ENCODE results near the gene ALK.

Gene ALK

GRCh38 chr2:29495068-29495467 is 426.3 kb downstream of the ALK start:
- H3K9ac ChIP-seq, result no peak overlapping the region

GRCh38 chr2:29492701-29493100 is 428.7 kb downstream of the ALK start:
- Histone ChIP-seq H3K9ac (no peak overlapping the region), H4K20me1 (ENCODE audit: insufficient read depth) (no peaks in the 10 kb centered on the region), H3K4me3 (IDR thresholded peaks at IDR 0.05; ENCODE audit: insufficient read depth, low read depth, low read length) (no peak overlapping the region), H2AFZ (ENCODE audit: low read depth) (no peak overlapping the region), H3K4me1 (ENCODE audit: low read depth, poor library complexity, severe bottlenecking) (no peaks in the 10 kb centered on the region), H3K36me3 (ENCODE audit: insufficient read depth) (no peaks in the 10 kb centered on the region), H3K79me2 (ENCODE audit: insufficient read depth, low read depth) (no peaks in the 10 kb centered on the region), H3K27me3 (ENCODE audit: insufficient read depth, low read depth) (no peaks in the 10 kb centered on the region), H3K27ac (no peak overlapping the region), H3K4me2 (no peak overlapping the region)
- TF ChIP-seq CTCF (conservative IDR thresholded peaks at IDR 0.05; ENCODE audit: low read depth, low read length), result no peak

More at GRCh38 chr2:29495068-29495467, 426.3 kb downstream of the ALK start:
- Histone ChIP-seq H3K4me1 (ENCODE audit: low read depth, poor library complexity, severe bottlenecking) (no peaks in the 10 kb centered on the region), H3K79me2 (ENCODE audit: insufficient read depth, low read depth) (no peaks in the 10 kb centered on the region), H3K27me3 (ENCODE audit: insufficient read depth, low read depth) (no peaks in the 10 kb centered on the region), H4K20me1 (ENCODE audit: insufficient read depth) (no peaks in the 10 kb centered on the region), H3K27ac (no peak overlapping the region), H2AFZ (ENCODE audit: low read depth) (no peak overlapping the region), H3K36me3 (ENCODE audit: insufficient read depth) (no peaks in the 10 kb centered on the region), H3K4me2 (no peak overlapping the region), H3K4me3 (IDR thresholded peaks at IDR 0.05; ENCODE audit: insufficient read depth, low read depth, low read length) (no peak overlapping the region)
- no peak for TF ChIP-seq CTCF (conservative IDR thresholded peaks at IDR 0.05; ENCODE audit: low read depth, low read length)

DNA sequence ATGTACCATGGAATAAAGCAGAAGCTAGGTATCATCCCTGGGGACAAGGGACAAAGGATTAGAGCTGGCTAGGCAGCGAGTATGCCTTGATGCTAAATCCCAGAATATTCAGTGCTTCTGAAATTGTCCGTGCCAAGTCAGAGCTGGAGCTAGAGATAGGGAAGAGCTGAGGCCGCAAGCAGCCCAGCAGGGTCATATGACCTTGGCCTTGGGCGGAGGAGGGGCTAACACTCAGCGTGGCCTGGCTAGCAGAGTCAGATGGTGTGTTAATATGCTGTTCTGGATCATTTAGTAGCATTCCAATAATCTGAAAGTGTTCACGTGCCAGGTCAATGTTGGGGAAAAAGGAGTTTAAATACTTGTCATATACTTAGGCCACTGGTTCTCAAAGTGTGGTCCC is 431.3 kb downstream of the ALK start:
- no peak overlapping the region for H3K4me2 ChIP-seq
- no peak overlapping the region for H3K27ac ChIP-seq
- H3K4me1 ChIP-seq (ENCODE audit: low read depth, poor library complexity, severe bottlenecking), result no peaks in the 10 kb centered on the region
- H3K36me3 ChIP-seq (ENCODE audit: insufficient read depth), result no peaks in the 10 kb centered on the region
- H3K27me3 ChIP-seq (ENCODE audit: insufficient read depth, low read depth), result no peaks in the 10 kb centered on the region
- no peak overlapping the region for H2AFZ ChIP-seq (ENCODE audit: low read depth)
- no peaks in the 10 kb centered on the region for H3K79me2 ChIP-seq (ENCODE audit: insufficient read depth, low read depth)
- no peak overlapping the region for H3K9ac ChIP-seq
- no peak overlapping the region for H3K4me3 ChIP-seq (IDR thresholded peaks at IDR 0.05; ENCODE audit: insufficient read depth, low read depth, low read length)
- TF ChIP-seq CTCF (conservative IDR thresholded peaks at IDR 0.05; ENCODE audit: low read depth, low read length), result no peak
- H4K20me1 ChIP-seq (ENCODE audit: insufficient read depth), result no peaks in the 10 kb centered on the region

DNA sequence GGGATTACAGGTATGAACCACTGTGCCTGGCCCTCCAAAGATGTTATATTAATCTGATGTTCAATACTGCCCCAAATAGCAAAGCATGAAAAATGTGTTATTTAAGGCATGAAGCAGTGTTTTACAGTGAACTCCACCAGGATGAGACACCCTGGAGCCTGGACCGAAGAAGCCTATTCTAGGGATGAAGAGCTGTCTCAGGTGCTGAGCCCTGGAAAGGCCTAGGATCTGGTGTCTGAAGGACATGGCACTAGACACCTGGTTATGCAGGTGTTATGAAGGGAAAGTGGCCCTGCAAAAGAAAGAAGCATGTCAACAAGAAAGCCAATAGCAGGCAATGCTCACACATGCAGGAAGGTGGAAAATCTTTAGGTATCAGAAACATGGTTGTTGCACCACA is 431.8 kb downstream of the ALK start:
- H4K20me1 ChIP-seq (ENCODE audit: insufficient read depth), result no peaks in the 10 kb centered on the region
- no peak overlapping the region for H3K9ac ChIP-seq
- H2AFZ ChIP-seq (ENCODE audit: low read depth), result no peak overlapping the region
- H3K79me2 ChIP-seq (ENCODE audit: insufficient read depth, low read depth), result no peaks in the 10 kb centered on the region
- no peaks in the 10 kb centered on the region for H3K27me3 ChIP-seq (ENCODE audit: insufficient read depth, low read depth)
- no peaks in the 10 kb centered on the region for H3K4me1 ChIP-seq (ENCODE audit: low read depth, poor library complexity, severe bottlenecking)
- TF ChIP-seq CTCF (conservative IDR thresholded peaks at IDR 0.05; ENCODE audit: low read depth, low read length), result no peak
- no peak overlapping the region for H3K27ac ChIP-seq
- no peak overlapping the region for H3K4me3 ChIP-seq (IDR thresholded peaks at IDR 0.05; ENCODE audit: insufficient read depth, low read depth, low read length)
- no peaks in the 10 kb centered on the region for H3K36me3 ChIP-seq (ENCODE audit: insufficient read depth)
- no peak overlapping the region for H3K4me2 ChIP-seq
